Measurements from ENCODE around the gene PRR30.

DNA sequence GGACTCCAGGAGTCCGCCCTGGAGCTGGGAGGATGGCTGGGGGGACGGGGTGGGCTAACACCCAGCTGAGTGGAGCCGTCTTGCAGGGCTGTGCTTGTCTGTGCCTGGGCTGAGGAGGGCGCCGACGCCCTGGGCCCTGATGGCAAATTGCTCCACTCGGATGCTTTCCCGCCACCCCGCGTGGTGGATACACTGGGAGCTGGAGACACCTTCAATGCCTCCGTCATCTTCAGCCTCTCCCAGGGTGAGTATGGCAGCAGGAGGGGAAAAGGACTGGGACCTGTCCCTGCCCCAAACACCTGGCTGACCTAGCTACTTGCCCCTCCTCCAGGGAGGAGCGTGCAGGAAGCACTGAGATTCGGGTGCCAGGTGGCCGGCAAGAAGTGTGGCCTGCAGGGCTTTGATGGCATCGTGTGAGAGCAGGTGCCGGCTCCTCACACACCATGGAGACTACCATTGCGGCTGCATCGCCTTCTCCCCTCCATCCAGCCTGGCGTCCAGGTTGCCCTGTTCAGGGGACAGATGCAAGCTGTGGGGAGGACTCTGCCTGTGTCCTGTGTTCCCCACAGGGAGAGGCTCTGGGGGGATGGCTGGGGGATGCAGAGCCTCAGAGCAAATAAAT is 39.8 kb downstream of the PRR30 start:
- TF ChIP-seq TAF1 (IDR thresholded peaks at IDR 0.05; ENCODE audit: borderline replicate concordance, insufficient read depth, low read length) (no peak), SIN3A (IDR thresholded peaks at IDR 0.05; ENCODE audit: borderline replicate concordance, insufficient read depth, low read length) (no peak)
- TF ChIP-seq, protein P1, sequence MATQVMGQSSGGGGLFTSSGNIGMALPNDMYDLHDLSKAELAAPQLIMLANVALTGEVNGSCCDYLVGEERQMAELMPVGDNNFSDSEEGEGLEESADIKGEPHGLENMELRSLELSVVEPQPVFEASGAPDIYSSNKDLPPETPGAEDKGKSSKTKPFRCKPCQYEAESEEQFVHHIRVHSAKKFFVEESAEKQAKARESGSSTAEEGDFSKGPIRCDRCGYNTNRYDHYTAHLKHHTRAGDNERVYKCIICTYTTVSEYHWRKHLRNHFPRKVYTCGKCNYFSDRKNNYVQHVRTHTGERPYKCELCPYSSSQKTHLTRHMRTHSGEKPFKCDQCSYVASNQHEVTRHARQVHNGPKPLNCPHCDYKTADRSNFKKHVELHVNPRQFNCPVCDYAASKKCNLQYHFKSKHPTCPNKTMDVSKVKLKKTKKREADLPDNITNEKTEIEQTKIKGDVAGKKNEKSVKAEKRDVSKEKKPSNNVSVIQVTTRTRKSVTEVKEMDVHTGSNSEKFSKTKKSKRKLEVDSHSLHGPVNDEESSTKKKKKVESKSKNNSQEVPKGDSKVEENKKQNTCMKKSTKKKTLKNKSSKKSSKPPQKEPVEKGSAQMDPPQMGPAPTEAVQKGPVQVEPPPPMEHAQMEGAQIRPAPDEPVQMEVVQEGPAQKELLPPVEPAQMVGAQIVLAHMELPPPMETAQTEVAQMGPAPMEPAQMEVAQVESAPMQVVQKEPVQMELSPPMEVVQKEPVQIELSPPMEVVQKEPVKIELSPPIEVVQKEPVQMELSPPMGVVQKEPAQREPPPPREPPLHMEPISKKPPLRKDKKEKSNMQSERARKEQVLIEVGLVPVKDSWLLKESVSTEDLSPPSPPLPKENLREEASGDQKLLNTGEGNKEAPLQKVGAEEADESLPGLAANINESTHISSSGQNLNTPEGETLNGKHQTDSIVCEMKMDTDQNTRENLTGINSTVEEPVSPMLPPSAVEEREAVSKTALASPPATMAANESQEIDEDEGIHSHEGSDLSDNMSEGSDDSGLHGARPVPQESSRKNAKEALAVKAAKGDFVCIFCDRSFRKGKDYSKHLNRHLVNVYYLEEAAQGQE (IDR thresholded peaks at IDR 0.05; ENCODE audit: insufficient read depth in 1 of 2, low read depth in 2 of 2, low read length in 2 of 2): no peak

Data from PFSK-1 (cell line).